ENCODE measurements around the gene GJD3.

GJD3 gene

DNA sequence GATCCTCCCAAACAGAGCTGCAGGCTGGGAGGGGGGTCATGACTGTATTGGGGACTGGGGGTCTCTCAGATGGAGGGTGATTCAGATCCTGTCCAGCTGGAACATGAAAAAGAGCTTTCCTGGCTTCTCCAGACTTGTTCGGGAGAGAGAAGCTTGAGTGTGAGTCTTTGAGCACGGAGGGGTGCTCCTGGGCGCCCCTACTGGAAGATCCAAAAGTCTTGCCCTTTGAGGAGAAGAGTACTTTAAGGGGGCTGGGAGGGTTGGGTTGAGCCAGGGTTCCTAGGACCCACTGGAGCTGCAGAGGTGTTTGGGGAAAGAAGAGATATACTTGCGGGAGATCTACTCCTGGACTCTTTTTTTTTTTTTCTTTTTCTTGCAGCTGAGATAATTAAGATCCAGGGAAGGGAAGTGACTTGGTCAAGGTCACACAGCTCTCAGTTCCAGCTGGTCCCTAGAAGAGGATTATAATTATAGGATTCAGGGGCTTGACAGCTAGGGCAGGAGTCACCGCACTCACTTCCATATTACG is 47.1 kb downstream of the GJD3 start:
- TF ChIP-seq, protein P1, sequence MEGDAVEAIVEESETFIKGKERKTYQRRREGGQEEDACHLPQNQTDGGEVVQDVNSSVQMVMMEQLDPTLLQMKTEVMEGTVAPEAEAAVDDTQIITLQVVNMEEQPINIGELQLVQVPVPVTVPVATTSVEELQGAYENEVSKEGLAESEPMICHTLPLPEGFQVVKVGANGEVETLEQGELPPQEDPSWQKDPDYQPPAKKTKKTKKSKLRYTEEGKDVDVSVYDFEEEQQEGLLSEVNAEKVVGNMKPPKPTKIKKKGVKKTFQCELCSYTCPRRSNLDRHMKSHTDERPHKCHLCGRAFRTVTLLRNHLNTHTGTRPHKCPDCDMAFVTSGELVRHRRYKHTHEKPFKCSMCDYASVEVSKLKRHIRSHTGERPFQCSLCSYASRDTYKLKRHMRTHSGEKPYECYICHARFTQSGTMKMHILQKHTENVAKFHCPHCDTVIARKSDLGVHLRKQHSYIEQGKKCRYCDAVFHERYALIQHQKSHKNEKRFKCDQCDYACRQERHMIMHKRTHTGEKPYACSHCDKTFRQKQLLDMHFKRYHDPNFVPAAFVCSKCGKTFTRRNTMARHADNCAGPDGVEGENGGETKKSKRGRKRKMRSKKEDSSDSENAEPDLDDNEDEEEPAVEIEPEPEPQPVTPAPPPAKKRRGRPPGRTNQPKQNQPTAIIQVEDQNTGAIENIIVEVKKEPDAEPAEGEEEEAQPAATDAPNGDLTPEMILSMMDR (IDR thresholded peaks at IDR 0.05; ENCODE audit: low read depth, low read length, missing control alignments): peak; percentile 79
- in situ Hi-C loops (cut with HindIII; ENCODE audit: low sequenced_read_pairs): no loop called here
- no peak for DNase-seq (ENCODE audit: low read depth)
- peak overlapping the region; percentile 99 for H3K4me3 ChIP-seq (ENCODE audit: low read depth, low read length)

DNA sequence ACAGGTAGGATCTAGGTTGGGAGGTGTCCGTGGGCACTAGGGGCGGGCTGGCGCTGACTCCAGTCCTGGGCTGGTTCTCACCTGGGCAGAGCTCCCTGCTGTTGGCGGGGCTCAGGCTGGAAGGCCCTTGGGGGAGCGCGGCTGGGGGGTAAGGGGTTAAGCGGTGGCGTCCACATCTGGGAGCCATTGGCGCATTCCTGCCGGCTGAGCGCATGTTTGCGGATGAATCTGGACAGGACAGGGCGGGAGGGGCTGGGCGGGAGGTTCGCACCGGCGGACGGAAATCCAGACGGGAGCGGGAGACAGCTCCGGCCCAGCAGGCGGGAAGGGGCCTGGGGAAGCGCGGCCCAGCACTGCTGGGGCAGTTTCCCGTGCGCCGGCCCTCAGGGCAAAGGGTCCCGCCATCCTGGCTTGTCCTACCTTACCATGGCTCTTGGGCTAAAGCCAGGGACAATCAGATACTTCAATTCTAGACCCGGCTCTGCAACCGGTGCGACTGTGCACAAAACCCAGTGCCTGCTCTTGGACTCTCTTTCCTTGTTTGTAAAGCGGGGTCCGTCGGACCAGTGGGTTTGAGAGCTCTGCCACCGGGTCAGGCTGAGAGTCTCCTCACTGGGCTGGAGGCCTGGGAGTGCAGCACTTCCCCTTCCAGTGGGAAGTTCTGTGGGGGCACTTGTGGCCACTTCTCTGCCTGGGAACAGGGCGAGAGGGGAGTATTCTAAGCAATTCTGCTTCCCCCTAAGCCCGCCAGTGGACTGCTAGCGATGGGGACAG is 47.8 kb downstream of the GJD3 start:
- in situ Hi-C loops (cut with HindIII; ENCODE audit: low sequenced_read_pairs): no loop called here
- no peak overlapping the region for H3K4me3 ChIP-seq (ENCODE audit: low read depth, low read length)
- TF ChIP-seq, protein P1 (IDR thresholded peaks at IDR 0.05; ENCODE audit: low read depth, low read length, missing control alignments): no peak
- no peak for DNase-seq (ENCODE audit: low read depth)

DNA sequence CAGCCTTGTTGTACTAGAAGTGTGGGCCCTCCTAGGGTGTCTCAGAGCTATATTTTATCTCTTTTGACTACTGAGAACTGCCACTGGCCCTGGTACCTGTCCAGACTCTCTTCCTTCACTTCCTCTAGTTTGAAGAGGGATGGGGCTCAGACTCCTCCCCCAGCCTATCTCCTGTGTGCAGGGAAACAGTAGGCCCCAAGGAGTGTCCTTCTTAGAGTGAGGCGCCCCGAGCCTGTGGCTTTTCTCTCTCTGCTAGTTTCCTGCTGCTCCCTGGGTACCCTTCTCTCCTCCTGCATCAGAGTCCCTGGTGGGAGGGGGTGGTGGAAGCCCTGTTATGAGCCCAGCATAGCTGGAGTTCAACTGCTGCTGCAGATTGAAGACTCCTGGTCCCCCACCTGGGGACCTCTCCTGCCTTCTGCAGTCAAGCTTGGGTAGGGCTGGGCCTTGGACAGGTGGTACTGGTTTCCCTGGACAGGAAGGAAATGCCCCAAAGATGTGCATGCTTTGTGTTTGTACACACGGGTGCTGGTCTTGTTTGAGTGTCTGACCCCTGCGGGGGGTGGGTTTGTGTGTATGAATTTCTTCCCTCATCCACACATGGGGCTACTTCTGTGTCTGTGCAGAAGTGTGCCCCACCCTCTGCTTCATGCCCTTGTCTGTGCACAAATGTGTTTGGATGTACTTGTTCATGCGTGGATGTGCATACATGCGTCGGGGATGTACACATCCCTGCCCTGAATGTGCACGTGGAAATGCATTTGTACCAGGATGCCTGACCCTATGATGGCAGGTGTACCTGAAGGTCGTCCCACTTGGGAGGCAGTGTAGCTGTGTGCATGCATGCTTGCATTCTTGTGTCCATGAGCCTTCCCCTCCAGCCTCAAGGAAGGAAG is 48.6 kb downstream of the GJD3 start:
- H3K4me3 ChIP-seq (ENCODE audit: low read depth, low read length): no peak overlapping the region
- TF ChIP-seq, protein P1 (IDR thresholded peaks at IDR 0.05; ENCODE audit: low read depth, low read length, missing control alignments): no peak
- in situ Hi-C loops (cut with HindIII; ENCODE audit: low sequenced_read_pairs): no loop called here
- no peak for DNase-seq (ENCODE audit: low read depth)

DNA sequence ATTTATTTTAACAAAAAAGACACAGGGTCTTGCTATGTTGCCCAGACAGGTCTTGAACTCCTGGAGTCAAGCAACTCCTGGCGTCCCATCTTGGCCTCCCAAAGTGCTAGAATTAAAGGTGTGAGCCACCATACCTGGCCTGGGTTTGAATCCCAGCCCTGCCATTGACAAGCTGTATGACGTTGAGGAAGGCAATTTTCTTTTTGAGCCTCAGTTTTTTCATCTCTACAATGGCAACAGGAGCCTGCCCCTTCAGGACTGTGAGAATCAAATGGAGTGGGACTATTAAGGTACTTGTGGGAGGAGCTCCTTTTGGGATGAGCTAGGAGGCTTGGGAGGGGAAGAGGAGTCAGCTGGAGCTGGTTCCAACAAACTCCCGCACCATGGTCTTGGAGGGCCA is 49.3 kb downstream of the GJD3 start:
- H3K4me3 ChIP-seq (ENCODE audit: low read depth, low read length): no peak overlapping the region
- no peak for DNase-seq (ENCODE audit: low read depth)
- in situ Hi-C loops (cut with HindIII; ENCODE audit: low sequenced_read_pairs): no loop called here
- TF ChIP-seq, protein P1 (IDR thresholded peaks at IDR 0.05; ENCODE audit: low read depth, low read length, missing control alignments): no peak

DNA sequence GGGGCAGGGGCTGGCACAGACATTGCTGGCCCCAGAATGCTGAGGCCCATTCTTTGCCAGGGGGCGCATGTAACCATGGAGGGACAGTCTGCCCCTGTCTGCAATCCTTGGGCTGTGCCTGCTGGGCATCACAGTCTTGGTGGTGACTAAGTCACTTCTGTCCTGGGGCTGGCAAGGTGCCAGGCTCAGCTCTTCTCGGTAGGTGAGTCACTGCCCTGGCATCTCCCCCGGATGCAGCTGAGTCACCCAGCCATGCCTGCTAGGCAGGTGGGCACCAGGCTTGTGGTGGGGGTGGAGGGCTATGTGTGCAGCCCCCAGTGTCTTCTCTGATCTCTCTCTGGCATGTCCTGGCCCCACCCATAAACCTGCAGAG is 50.0 kb downstream of the GJD3 start:
- no peak for DNase-seq (ENCODE audit: low read depth)
- H3K4me3 ChIP-seq (ENCODE audit: low read depth, low read length): no peak overlapping the region
- TF ChIP-seq, protein P1 (IDR thresholded peaks at IDR 0.05; ENCODE audit: low read depth, low read length, missing control alignments): no peak
- in situ Hi-C loops (cut with HindIII; ENCODE audit: low sequenced_read_pairs): no loop called here

DNA sequence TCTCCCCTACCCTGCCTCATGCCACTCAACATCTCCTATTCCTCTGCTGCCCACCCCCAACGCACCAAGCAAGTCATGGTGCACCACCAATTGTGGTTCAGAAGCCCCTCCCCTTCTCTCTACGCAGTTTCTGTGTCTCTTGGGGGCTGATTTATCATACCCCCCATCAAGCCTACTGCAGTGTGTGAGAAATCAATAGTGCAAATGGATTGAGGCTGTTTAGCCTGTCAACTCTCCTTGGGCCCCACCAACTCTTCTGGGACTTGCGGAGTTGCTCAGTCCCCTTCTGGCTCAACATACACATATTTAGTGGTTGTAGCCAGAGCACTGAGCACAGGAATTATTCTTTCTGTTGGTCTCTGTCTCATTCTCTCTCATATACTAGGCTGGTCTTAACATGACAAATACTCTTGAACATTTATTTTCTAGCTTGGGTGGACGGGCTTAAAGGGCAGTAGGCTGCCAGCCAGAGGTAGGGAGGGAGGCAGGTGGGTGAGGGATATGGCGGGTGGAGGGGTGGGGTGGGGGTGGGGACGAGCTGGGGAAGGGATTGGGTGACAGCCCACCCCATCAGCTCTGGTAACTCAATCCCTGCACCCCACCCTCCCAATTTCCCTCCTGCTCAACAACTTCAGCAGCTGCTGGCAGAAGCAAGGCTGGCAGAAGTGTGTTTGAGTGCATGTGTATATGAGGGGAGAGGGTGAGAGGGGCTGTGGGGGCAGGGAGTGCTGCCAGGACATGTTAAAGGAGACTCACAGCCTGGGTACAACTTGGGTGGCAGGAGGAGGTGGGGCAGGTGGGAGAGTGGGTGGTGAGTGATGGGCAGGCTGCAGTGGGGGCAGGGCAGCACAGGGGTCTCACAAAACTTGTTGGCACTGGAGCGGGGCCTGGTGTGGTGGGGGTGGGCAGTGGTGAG is 50.6 kb downstream of the GJD3 start:
- no peak overlapping the region for H3K4me3 ChIP-seq (ENCODE audit: low read depth, low read length)
- in situ Hi-C loops (cut with HindIII; ENCODE audit: low sequenced_read_pairs): no loop called here
- TF ChIP-seq, protein P1 (IDR thresholded peaks at IDR 0.05; ENCODE audit: low read depth, low read length, missing control alignments): no peak
- no peak for DNase-seq (ENCODE audit: low read depth)
